DND-41 (cell line): ENCODE results near the gene ALDH1L2.

ENCODE experiments used
- ATAC-seq: fragments of 200-7000 bp; cut with Tn5 transposase; 3 replicates; pipeline ENCODE4 v1.9.1; 2021; ENCODE audit warnings: low read depth; ENCODE audit not compliant: insufficient read depth
- DNase-seq: peaks from one replicate; pipeline ENCODE4 v3.0.0-alpha.2; 2020
- H2AFZ ChIP-seq: 2 replicates; pipeline ENCODE4 v1.6.0; 2012; ENCODE audit warnings: low read depth, low read length
- H3K27ac ChIP-seq: 2 replicates; pipeline ENCODE4 v1.5.1; 2012; ENCODE audit warnings: low read length, inconsistent platforms
- H3K27me3 ChIP-seq: fragments of 200-600 bp; sonication (generic); 2 replicates; pipeline ENCODE4 v1.6.0; 2012; ENCODE audit warnings: low read length, mild to moderate bottlenecking, inconsistent platforms; ENCODE audit not compliant: insufficient read depth, poor library complexity
- H3K36me3 ChIP-seq: 2 replicates; pipeline ENCODE4 v1.5.1; 2012; ENCODE audit warnings: low read length, inconsistent platforms; ENCODE audit not compliant: insufficient read depth
- H3K4me1 ChIP-seq: 2 replicates; pipeline ENCODE4 v1.5.1; 2012; ENCODE audit warnings: mild to moderate bottlenecking, low read length; ENCODE audit not compliant: insufficient read depth
- H3K4me2 ChIP-seq: 2 replicates; pipeline ENCODE4 v1.6.0; 2012; ENCODE audit warnings: mild to moderate bottlenecking, moderate library complexity, low read length, inconsistent platforms; ENCODE audit not compliant: insufficient read depth
- H3K4me3 ChIP-seq, 2 experiments: fragments of 200-600 bp in 1 of 2; shearing (Covaris generic) in 1 of 2; 2 replicates each; pipeline ENCODE4 v1.5.1; 2012 to 2016; ENCODE audit warnings: inconsistent platforms in 2 of 2, low read length in 2 of 2, mild to moderate bottlenecking in 2 of 2, low read depth in 1 of 2, moderate library complexity in 1 of 2
- H3K79me2 ChIP-seq: 2 replicates; pipeline ENCODE4 v1.6.0; 2012; ENCODE audit warnings: low read length, inconsistent platforms; ENCODE audit not compliant: insufficient read depth
- H3K9ac ChIP-seq: 2 replicates; pipeline ENCODE4 v1.6.0; 2012; ENCODE audit warnings: low read depth, mild to moderate bottlenecking, inconsistent platforms, low read length, moderate library complexity
- H3K9me3 ChIP-seq: 2 replicates; pipeline ENCODE4 v1.5.1; 2012; ENCODE audit warnings: low read length, moderate library complexity, mild to moderate bottlenecking, inconsistent platforms; ENCODE audit not compliant: insufficient read depth, severe bottlenecking
- H4K20me1 ChIP-seq: 2 replicates; pipeline ENCODE4 v1.6.0; 2012; ENCODE audit warnings: low read length; ENCODE audit not compliant: insufficient read depth
- EZH2 ChIP-seq: IDR thresholded peaks from 3 replicates; pipeline ENCODE4 v1.6.1; 2012; ENCODE audit warnings: borderline replicate concordance, low read depth, mild to moderate bottlenecking, moderate library complexity, low read length, inconsistent platforms; ENCODE audit not compliant: severe bottlenecking
- TF ChIP-seq, protein P1 (sequence below): IDR thresholded peaks from 2 replicates; pipeline ENCODE4 v1.5.1; 2012; ENCODE audit warnings: borderline replicate concordance, low read length, moderate library complexity, mild to moderate bottlenecking; ENCODE audit not compliant: poor library complexity, severe bottlenecking; ENCODE audit errors: extremely low read depth

Gene ALDH1L2

DNA sequence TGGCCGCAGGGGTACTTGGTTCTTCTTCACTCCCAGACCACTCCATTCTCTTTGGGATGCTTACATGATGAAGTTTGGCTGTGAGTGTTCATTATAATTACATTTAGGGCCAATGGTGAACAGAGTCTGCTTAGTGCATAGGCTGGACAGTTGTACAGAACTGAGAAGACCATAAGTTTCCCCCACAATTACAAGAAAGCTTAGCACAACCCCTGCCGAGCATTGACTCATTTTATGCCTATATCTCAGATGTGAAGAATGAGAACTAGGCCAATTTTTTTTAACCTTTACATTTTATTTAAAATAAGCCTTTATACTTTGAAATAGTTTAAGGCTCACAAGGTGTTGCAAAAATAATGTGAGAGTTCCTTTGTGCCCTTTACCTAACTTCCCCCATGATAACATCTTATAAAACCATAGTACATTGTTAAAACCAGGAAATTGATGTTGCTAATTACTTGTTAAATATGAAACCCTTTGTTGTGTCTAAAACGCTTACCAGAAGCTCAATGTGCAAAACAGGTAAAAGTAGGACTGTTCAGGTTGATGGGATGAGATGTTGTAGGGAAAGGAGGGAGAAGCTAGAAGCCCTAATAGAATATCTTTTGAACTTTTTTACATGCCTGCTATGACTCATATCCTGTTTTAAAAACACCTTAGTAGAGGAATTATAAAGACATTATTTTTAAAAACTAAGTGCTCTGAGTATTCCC lies 47.2 kb downstream of the ALDH1L2 start:
- no peak for ATAC-seq
- no peak overlapping the region for H3K9ac ChIP-seq
- H3K4me2 ChIP-seq, result no peak overlapping the region
- no peak for DNase-seq
- no peak overlapping the region for H3K27ac ChIP-seq
- peaks cover 4% of the 10 kb centered on the region; the same call in 1 of the 2 replicates for H3K4me1 ChIP-seq
- H4K20me1 ChIP-seq, result no peaks in the 10 kb centered on the region
- no peak for TF ChIP-seq EZH2
- TF ChIP-seq, protein P1, sequence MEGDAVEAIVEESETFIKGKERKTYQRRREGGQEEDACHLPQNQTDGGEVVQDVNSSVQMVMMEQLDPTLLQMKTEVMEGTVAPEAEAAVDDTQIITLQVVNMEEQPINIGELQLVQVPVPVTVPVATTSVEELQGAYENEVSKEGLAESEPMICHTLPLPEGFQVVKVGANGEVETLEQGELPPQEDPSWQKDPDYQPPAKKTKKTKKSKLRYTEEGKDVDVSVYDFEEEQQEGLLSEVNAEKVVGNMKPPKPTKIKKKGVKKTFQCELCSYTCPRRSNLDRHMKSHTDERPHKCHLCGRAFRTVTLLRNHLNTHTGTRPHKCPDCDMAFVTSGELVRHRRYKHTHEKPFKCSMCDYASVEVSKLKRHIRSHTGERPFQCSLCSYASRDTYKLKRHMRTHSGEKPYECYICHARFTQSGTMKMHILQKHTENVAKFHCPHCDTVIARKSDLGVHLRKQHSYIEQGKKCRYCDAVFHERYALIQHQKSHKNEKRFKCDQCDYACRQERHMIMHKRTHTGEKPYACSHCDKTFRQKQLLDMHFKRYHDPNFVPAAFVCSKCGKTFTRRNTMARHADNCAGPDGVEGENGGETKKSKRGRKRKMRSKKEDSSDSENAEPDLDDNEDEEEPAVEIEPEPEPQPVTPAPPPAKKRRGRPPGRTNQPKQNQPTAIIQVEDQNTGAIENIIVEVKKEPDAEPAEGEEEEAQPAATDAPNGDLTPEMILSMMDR, result no peak
- no peaks in the 10 kb centered on the region for H3K9me3 ChIP-seq
- H3K36me3 ChIP-seq, result no peaks in the 10 kb centered on the region
- H3K79me2 ChIP-seq, result no peaks in the 10 kb centered on the region
- no peaks in the 10 kb centered on the region for H3K27me3 ChIP-seq
- no peak overlapping the region for H2AFZ ChIP-seq
- no peak overlapping the region for H3K4me3 ChIP-seq

DNA sequence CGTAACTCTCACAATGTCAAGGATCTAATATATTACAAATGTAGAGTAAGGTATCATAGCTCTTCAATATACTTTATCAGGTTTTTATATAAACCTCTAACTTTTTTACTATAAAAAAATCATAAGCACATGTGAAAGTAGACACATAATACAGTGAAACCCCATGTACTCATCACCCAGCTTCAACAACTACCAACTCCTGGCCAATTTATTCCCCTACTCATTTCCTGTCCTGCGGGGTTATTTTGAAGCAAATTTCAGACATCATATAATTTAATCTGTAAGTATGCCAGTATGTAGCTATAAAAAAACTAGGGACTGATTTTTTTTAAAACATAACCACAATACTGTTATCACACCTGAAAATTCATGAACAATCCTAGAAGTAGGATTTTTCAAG lies 50.4 kb downstream of the ALDH1L2 start:
- Histone ChIP-seq H3K27me3 (no peaks in the 10 kb centered on the region), H3K4me1 (peaks cover 11% of the 10 kb centered on the region), H3K4me2 (no peak overlapping the region), H3K36me3 (no peaks in the 10 kb centered on the region), H3K79me2 (no peaks in the 10 kb centered on the region), H3K27ac (no peak overlapping the region), H3K4me3 (no peak overlapping the region), H3K9me3 (no peaks in the 10 kb centered on the region), H2AFZ (no peak overlapping the region), H4K20me1 (no peaks in the 10 kb centered on the region), H3K9ac (no peak overlapping the region)
- DNase-seq (no peak), ATAC-seq (no peak)
- TF ChIP-seq EZH2, result no peak
- TF ChIP-seq, protein P1, result no peak

DNA sequence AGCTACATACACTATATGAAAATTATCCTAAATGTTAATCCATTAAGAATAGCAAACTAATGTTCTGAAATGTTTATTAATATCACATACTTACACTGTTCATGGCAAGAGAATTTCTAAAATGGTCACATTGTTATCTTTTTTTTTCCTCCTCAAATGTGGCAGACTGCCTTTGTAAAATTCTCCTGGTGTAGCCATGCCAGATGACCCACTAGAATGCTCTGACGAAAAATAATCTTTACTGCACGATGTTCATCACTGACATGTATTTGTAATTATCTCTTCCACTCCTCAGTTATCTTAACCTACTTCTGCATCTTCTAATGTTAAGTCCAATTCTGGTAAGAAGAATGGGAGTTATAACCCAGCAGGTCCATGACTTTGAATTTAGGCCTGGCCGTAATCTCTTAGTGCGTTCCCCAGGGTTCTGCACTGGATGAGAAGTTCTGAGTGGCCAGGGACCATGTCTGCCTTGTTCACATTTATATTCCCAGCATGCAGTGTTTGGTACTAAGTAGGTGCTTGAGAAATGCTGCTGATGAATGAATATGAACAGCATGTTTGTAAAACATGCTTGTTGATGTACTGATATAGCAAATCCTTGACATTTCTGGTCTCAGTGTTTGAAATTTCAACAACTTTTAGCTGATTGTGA lies 51.4 kb downstream of the ALDH1L2 start:
- Histone ChIP-seq H3K27me3 (no peaks in the 10 kb centered on the region), H3K9ac (no peak overlapping the region), H3K4me1 (peaks cover 11% of the 10 kb centered on the region), H3K9me3 (no peaks in the 10 kb centered on the region), H3K79me2 (no peaks in the 10 kb centered on the region), H3K36me3 (no peaks in the 10 kb centered on the region), H3K4me3 (no peak overlapping the region), H2AFZ (no peak overlapping the region), H3K4me2 (no peak overlapping the region), H4K20me1 (no peaks in the 10 kb centered on the region), H3K27ac (no peak overlapping the region)
- TF ChIP-seq, protein P1, result no peak
- no peak for TF ChIP-seq EZH2
- DNase-seq (no peak), ATAC-seq (no peak)
